Immature natural killer cell (primary cell): ENCODE results near the gene RFESD. TPM values are rescaled to one million over a fixed set of nuclear protein-coding genes. Genes with fewer than 3 reads are reported as not detected.
"Not testable (repeated sequence)": the region's sequence is repeated elsewhere in the genome, so short reads cannot be mapped to it uniquely, and the experiment has no call there.

Experiments used
- DNase-seq, 3 donors: peaks; one replicate each; pipeline ENCODE4 v3.0.0; 2022; ENCODE audit warnings: mixed read lengths in 1 of 3
- H3K27ac Mint-ChIP-seq, 6 donors: one replicate each; pipeline ENCODE4 v1.8.0; 2020; ENCODE audit warnings: mixed read lengths in 6 of 6, mild to moderate bottlenecking in 5 of 6, inconsistent platforms in 4 of 6, moderate library complexity in 3 of 6
- H3K27me3 Mint-ChIP-seq, 3 donors: one replicate each; pipeline ENCODE4 v1.8.0; 2020 to 2021; ENCODE audit warnings: low read depth in 3 of 3, mild to moderate bottlenecking in 3 of 3, mixed read lengths in 3 of 3, moderate library complexity in 3 of 3, inconsistent platforms in 1 of 3
- H3K36me3 Mint-ChIP-seq, 3 donors: one replicate each; pipeline ENCODE4 v1.8.0; 2020; ENCODE audit warnings: mixed read lengths in 3 of 3, inconsistent platforms in 2 of 3, mild to moderate bottlenecking in 2 of 3
- H3K4me1 Mint-ChIP-seq, 2 donors: one replicate each; pipeline ENCODE4 v1.8.0; 2020; ENCODE audit warnings: inconsistent platforms in 2 of 2, mild to moderate bottlenecking in 2 of 2, mixed read lengths in 2 of 2, moderate library complexity in 1 of 2
- H3K4me3 Mint-ChIP-seq, 5 donors: one replicate each; pipeline ENCODE4 v1.8.0; 2020; ENCODE audit warnings: mild to moderate bottlenecking in 5 of 5, mixed read lengths in 5 of 5, inconsistent platforms in 3 of 5, moderate library complexity in 3 of 5
- H3K9me3 Mint-ChIP-seq, 6 donors: one replicate each; pipeline ENCODE4 v1.8.0; 2020; ENCODE audit warnings: mild to moderate bottlenecking in 6 of 6, mixed read lengths in 6 of 6, inconsistent platforms in 4 of 6, moderate library complexity in 3 of 6
- polyA plus RNA-seq, 3 donors: library from polyadenylated mRNA; unstranded; fragments of 300-500 nt; fragmentation: Illumina TruSeq; gene quantifications; one replicate each; pipeline ENCODE4 v1.2.3, GENCODE V29; 2021

Gene RFESD
- polyA plus RNA-seq, 3 donors from 2014 or later = 0.98 to 9.3 (median 2.4) TPM

DNA sequence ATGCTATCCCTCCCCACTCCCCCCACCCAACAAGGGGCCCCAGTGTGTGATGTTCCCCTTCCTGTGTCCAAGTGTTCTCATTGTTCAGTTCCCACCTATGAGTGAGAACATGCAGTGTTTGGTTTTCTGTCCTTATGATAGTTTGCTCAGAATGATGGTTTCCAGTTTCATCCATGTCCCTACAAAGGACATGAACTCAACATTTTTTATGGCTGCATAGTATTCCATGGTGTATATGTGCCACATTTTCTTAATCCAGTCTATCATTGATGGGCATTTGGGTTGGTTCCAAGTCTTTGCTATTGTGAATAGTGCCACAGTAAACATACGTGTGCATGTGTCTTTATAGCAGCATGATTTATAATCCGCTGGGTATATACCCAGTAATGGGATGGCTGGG, 13.6 kb upstream of the RFESD start:
- peak overlapping the region in 2 of 6 donors; percentile 44 to 74 for H3K27ac Mint-ChIP-seq

DNA sequence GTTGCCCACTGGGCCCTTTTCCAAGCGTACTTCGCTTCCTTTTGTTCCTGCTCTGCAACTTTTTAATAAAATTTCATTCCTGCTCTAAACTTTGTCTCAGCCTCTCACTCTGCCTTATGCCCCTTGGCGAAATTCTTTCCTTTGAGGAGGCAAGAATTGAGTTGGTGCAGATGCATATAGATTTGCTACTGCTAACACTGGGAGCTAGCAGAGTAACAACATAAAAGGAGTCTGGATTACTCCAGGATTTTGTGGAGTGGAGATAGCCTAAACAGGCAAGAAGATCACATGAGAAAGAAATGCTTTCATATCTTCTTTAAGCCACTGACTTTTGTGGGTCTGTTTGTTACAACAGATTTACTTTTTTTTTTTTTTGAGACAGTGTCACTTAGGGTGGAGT, 12.9 kb upstream of the RFESD start:
- no peak for DNase-seq
- Mint-ChIP-seq H3K27me3 (peaks cover 1 to 6% (median 3%) of the 10 kb centered on the region in 3 donors), H3K4me1 (peaks cover 13% of the 10 kb centered on the region in 2 donors), H3K27ac (peak overlapping the region in 2 of 6 donors; percentile 21 to 55), H3K4me3 (no peak overlapping the region), H3K9me3 (no peaks in the 10 kb centered on the region), H3K36me3 (peaks cover 0 to 6% (median 0%) of the 10 kb centered on the region in 3 donors)

More for the DNA sequence above, 13.6 kb upstream of the RFESD start:
- H3K4me3 Mint-ChIP-seq, H3K36me3 Mint-ChIP-seq, H3K9me3 Mint-ChIP-seq, H3K27me3 Mint-ChIP-seq, DNase-seq: not testable (repeated sequence)
- H3K4me1 Mint-ChIP-seq = peaks cover 13% of the 10 kb centered on the region in 2 donors

DNA sequence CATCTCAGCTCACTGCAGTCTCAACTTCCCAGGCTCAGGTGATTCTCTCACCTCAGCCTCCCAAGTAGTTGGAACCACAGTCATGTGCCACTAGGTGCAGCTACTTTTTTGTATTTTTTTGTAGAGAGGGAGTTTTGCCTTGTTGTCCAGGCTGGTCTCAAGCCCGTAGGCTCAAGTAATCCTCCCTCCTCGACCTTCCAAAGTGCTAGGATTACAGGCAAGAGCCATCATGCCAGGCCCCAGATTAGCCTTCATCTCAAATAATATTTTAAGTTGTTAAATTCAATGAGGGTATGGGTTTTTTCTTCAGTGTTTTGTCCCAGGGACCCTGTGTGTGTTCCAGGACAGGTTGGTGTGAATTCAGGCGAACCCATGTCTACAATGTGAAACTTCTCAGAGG, 12.5 kb upstream of the RFESD start:
- no peak overlapping the region for H3K4me3 Mint-ChIP-seq
- no peak for DNase-seq
- peaks cover 1 to 6% (median 4%) of the 10 kb centered on the region in 3 donors for H3K27me3 Mint-ChIP-seq
- peaks cover 13% of the 10 kb centered on the region in 2 donors for H3K4me1 Mint-ChIP-seq
- H3K36me3 Mint-ChIP-seq = peaks cover 0 to 6% (median 0%) of the 10 kb centered on the region in 3 donors
- H3K9me3 Mint-ChIP-seq = no peaks in the 10 kb centered on the region
- H3K27ac Mint-ChIP-seq = no peak overlapping the region

DNA sequence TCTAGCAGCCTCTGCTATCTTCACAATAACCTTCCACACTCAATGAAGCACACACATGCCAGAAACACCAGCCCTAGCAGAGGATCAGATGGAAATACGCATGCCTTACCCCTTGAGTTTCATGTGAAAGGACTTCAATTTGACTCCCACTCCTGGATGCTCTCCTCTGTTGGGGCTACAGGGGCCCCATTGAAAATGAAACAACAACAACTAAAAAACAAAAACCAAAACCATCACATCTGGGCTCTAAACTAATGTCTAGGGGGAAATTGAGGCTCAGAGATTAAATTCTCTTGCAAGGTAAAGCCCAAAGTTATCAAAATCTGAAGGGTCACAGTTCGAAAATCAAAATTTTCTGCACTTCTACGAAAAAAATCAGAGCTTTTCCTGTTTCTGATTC, 7.9 kb upstream of the RFESD start:
- no peaks in the 10 kb centered on the region for H3K9me3 Mint-ChIP-seq
- H3K4me1 Mint-ChIP-seq = peaks cover 0 to 2% of the 10 kb centered on the region in 2 donors
- H3K4me3 Mint-ChIP-seq = no peak overlapping the region
- peaks cover 0 to 11% (median 4%) of the 10 kb centered on the region in 3 donors for H3K27me3 Mint-ChIP-seq
- no peak for DNase-seq
- H3K36me3 Mint-ChIP-seq = no peaks in the 10 kb centered on the region
- no peak overlapping the region for H3K27ac Mint-ChIP-seq

DNA sequence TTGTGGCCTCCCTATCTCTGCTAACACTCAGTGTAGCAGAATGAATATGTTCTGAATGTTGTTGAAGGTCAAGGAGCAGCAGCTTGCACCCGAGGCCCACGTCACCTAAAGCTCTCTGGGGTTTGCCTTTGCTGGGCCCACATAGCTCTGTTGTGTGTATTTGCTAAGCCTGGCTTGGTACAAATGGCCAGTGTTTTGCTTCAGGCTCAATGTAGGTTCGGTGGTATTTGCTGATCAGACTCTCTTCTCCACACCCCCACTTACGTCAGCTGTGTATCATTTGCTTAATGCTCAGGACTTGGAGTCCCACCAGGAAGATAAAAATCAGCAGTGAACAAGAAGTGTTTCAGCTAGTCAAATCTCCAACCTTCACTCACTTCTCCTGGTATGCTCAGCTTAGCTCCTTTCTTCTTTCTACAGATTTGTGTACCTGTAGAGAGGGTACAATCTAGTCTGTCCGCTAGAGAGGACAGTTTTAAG, 4.8 kb upstream of the RFESD start:
- Mint-ChIP-seq H3K27ac (peak overlapping the region in 1 of 6 donors; percentile 31), H3K4me1 (peaks cover 12 to 21% of the 10 kb centered on the region in 2 donors), H3K4me3 (no peak overlapping the region), H3K27me3 (peaks cover 3 to 12% (median 9%) of the 10 kb centered on the region in 3 donors), H3K9me3 (no peaks in the 10 kb centered on the region), H3K36me3 (no peaks in the 10 kb centered on the region)
- DNase-seq = no peak

DNA sequence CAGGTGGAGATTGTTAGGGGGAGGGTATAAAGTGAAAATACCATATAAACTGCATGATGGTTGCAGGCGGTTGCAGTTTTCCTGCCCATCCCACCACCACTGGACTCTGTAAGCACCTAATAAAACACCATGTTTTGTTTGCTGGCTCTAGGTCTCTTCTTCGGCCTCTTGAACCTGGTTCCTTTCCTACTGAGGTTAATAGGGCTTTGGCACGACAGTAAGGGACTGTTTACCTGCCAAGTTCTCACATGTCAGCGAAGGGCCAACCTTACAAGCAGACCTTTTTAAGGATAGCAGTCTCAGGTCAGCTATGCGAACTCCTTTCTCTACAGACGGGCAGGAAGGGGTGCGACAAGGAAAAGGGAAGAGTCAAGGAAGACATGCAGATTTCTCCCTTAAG, 3.4 kb upstream of the RFESD start:
- peak overlapping the region in 2 of 6 donors; percentile 42 to 58 for H3K27ac Mint-ChIP-seq
- no peaks in the 10 kb centered on the region for H3K36me3 Mint-ChIP-seq
- H3K9me3 Mint-ChIP-seq = no peaks in the 10 kb centered on the region
- H3K4me3 Mint-ChIP-seq = no peak overlapping the region
- DNase-seq = no peak
- H3K4me1 Mint-ChIP-seq = peaks cover 18 to 33% of the 10 kb centered on the region in 2 donors
- peaks cover 4 to 14% (median 13%) of the 10 kb centered on the region in 3 donors for H3K27me3 Mint-ChIP-seq

DNA sequence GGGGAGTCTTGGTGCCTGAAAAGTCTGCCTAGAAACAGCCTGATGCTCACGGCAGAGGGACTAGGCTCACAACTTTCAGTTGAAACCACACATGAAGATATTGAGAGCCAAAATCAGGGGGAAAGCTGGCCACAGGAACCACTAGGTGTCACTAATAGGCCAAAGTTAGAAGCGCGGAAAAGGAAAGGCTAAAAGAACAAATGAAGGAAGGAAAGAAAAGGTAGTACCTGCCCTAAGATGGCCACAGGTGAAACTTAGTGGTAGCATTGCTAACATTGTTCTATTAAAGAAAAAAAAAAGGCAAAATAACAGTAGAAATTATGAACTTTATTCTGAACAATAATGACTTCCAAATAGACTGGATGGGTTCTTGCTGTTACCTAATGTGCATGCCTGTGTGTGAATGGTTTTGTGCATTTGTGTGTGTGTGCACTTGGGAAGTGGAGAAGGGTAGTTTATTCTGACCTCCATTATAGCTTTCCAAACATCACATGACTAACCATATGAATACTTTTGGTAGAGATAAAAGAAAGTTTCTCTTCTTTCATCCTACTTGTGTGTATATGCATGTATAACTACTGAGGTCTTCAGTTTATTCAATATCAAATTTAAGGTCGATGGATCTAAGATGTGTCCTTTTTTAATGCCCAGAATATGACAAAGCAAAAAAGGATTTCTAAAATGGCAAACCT, 2.1 kb upstream of the RFESD start:
- Mint-ChIP-seq H3K27me3 (peaks cover 4 to 14% (median 8%) of the 10 kb centered on the region in 3 donors), H3K36me3 (no peaks in the 10 kb centered on the region), H3K9me3 (no peaks in the 10 kb centered on the region), H3K27ac (peak overlapping the region; percentile 55 to 90 (median 76)), H3K4me1 (peaks cover 19 to 35% of the 10 kb centered on the region in 2 donors), H3K4me3 (peak overlapping the region in 3 of 5 donors; percentile 0 to 16 (median 0))
- peak; percentile 36 to 59 (median 49) for DNase-seq

DNA sequence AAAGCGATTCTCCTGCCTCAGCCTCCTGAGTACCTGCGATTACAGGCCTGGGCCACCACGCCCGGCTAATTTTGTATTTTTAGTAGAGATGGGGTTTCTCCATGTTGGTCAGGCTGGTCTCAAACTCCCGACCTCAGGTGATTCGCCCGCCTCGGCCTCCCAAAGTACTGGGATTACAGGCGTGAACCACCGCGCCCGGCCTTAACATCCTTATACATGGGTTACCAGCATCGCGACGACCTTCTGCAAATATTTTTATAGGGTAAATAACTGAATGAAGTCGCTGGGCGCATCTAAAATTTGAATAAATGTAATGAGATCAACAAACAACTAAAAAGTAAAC, 380 bp upstream of the RFESD start:
- not testable (repeated sequence) for H3K9me3 Mint-ChIP-seq, DNase-seq, H3K36me3 Mint-ChIP-seq
- peaks cover 4 to 12% (median 8%) of the 10 kb centered on the region in 3 donors for H3K27me3 Mint-ChIP-seq
- H3K4me1 Mint-ChIP-seq = peaks cover 19 to 35% of the 10 kb centered on the region in 2 donors
- peak overlapping the region; percentile 90 to 95 (median 92) for H3K27ac Mint-ChIP-seq
- H3K4me3 Mint-ChIP-seq = peak overlapping the region; percentile 86 to 92 (median 88)

DNA sequence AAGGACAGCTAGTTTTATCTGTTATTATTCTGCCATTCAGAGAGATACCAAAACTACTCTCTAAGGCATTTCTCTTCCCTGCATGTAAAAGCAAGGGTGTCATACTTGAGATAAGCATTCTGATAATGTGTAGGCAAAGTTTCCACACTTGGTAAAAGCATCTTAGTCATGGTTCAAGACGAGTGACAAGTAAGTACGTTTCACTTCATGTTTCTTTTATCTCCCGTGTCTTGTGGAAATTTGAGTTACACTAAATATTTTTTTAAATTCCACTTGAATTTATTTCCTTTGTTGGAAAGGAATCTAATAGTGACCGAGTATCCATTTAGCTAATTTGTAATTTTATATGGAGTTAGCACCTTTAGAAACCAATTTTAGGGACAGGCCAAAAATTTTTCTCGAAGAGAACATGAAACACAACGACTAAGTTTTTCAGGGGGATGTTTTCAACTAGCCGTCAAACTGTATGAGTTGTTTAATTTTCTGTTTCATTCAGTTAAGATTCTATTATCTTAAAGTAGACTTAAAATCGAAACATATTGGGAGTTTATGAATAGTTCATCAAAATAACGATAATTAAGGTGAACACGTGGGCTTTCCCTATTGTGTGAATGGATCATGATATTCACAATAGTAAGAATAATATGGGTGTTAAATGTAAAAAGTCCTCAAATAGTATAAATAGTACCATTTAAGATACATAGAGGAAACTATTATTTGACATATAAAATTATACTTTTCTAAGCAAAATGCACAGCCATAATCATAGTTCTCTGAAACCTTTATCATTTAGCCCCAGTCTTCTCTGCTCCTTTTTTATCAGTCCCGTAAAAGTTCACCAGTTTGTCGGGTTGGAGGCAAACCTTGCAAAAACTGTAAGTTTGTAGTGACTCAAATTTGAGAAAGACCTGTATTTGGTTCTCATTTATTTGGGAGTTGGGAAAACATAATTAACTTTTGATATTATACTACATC, 1.6 kb downstream of the RFESD start:
- peak in 1 of 3 donors; percentile 4 for DNase-seq
- Mint-ChIP-seq H3K36me3 (peaks cover 0 to 5% (median 4%) of the 10 kb centered on the region in 3 donors), H3K27ac (peak overlapping the region in 5 of 6 donors; percentile 12 to 90 (median 60)), H3K4me1 (peaks cover 19 to 35% of the 10 kb centered on the region in 2 donors), H3K27me3 (peaks cover 4 to 12% (median 8%) of the 10 kb centered on the region in 3 donors), H3K9me3 (no peaks in the 10 kb centered on the region), H3K4me3 (peak overlapping the region in 4 of 5 donors; percentile 19 to 89 (median 28))

DNA sequence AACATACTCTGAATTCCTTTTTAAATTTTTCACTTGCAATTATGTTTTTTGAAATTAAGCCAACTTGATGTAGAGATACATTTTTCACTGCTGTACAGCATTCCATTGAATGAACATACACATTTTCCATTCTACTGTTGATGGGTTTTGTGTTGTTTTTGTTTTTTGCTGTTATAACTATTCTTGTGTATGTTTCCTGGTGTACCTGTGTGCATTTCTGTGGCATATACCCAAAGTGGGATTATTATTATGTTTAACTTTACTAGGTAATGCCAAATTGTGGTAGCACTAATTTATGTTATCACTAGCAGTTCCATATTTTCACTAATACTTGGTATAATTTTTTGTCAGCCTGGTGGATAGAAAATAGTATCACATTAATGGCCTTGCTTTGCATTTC, 2.7 kb downstream of the RFESD start:
- peaks cover 15 to 31% of the 10 kb centered on the region in 2 donors for H3K4me1 Mint-ChIP-seq
- no peaks in the 10 kb centered on the region for H3K9me3 Mint-ChIP-seq
- H3K36me3 Mint-ChIP-seq = peaks cover 0 to 7% (median 5%) of the 10 kb centered on the region in 3 donors
- peaks cover 4 to 10% (median 8%) of the 10 kb centered on the region in 3 donors for H3K27me3 Mint-ChIP-seq
- H3K27ac Mint-ChIP-seq = no peak overlapping the region
- H3K4me3 Mint-ChIP-seq = no peak overlapping the region
- DNase-seq = no peak

DNA sequence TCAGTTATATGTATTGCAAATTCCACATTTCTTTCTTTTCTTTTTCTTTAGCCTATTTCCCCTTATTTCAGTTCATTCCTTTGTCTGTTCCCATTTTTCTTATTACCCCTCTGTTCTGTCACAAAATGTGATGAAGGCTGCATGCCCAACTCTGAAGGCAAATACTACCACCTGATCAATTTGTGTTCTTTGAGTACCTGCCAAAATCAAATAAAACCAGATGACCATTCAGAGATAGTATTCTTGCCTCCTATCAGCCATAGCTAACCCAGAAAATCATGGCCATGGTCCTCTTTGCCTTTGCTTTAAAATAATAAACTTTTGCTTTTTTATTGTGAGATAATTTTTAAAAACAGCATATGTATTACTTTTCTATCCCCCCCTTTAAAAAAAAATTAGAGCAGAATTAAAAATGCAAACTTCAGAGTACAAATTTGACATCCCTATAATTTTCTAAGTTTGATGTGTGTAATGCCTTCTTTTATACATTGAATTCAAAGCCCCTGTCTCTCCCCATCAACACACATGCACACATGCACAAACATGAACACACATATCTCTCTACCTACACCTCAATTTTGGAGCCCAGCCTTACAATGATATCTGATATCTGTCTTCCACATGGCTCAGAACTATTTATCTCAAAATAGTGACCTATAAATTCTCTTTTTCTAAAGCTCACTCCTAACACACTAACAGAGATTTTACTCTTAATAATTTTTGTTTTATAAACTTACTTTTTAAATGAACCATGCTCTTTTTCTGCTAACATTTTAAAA, 3.5 kb downstream of the RFESD start:
- Mint-ChIP-seq H3K27me3 (peaks cover 4 to 10% (median 8%) of the 10 kb centered on the region in 3 donors), H3K36me3 (peaks cover under 1 to 8% (median 7%) of the 10 kb centered on the region in 3 donors), H3K4me3 (no peak overlapping the region), H3K9me3 (no peaks in the 10 kb centered on the region), H3K4me1 (peaks cover 11 to 27% of the 10 kb centered on the region in 2 donors), H3K27ac (no peak overlapping the region)
- DNase-seq = no peak

DNA sequence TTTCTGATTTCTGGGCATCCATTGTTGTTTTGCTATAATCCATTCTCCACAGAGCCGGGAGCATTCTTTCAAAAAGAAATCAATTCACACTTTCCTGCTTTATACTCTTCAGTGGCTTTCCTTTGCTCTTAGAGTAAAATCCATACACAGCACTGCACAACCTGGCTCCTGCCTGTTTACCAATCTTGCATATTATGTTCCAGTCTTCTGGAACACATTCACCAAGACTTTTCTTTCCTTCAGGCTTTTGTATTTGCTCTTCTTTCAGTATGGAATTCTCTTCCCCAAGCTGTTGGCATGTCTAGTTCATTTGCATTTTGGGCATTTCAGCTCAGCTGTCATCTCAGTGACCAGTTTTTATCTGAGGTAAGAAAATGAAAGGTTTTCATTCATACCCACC, 6.3 kb downstream of the RFESD start:
- no peaks in the 10 kb centered on the region for H3K9me3 Mint-ChIP-seq
- H3K27ac Mint-ChIP-seq = no peak overlapping the region
- DNase-seq = no peak
- H3K36me3 Mint-ChIP-seq = peaks cover 7 to 8% (median 7%) of the 10 kb centered on the region in 3 donors
- peaks cover 4 to 5% of the 10 kb centered on the region in 2 donors for H3K4me1 Mint-ChIP-seq
- H3K4me3 Mint-ChIP-seq = no peak overlapping the region
- H3K27me3 Mint-ChIP-seq = peaks cover 0 to 2% (median 0%) of the 10 kb centered on the region in 3 donors

DNA sequence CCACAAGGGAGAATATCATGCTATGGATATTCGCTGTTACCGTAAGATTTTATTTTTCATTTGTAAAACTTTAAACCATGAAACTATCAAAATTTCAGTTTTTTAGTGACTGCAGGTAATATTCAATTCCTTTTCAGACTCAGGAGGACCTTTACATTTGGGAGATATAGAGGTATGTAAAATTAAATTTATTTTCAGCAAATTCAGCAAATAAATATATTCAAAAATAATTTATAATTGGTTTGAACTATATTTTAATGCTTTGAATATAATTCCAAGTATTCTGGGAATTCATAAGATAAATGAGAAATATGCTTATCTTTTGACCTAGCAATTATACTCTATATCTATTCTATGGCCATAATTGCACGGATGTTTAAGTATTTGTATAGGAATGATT, 7.6 kb downstream of the RFESD start:
- Mint-ChIP-seq H3K4me1 (no peaks in the 10 kb centered on the region), H3K27me3 (peaks cover 0 to under 1% (median 0%) of the 10 kb centered on the region in 3 donors), H3K4me3 (no peak overlapping the region), H3K27ac (no peak overlapping the region), H3K36me3 (peaks cover 7 to 13% (median 12%) of the 10 kb centered on the region in 3 donors), H3K9me3 (no peaks in the 10 kb centered on the region)
- DNase-seq = no peak
